ENCODE data around the gene RAET1G.
"Not testable (repeated sequence)": the region's sequence is repeated elsewhere in the genome, so short reads cannot be mapped to it uniquely, and the experiment has no call there.

The RAET1G gene

DNA sequence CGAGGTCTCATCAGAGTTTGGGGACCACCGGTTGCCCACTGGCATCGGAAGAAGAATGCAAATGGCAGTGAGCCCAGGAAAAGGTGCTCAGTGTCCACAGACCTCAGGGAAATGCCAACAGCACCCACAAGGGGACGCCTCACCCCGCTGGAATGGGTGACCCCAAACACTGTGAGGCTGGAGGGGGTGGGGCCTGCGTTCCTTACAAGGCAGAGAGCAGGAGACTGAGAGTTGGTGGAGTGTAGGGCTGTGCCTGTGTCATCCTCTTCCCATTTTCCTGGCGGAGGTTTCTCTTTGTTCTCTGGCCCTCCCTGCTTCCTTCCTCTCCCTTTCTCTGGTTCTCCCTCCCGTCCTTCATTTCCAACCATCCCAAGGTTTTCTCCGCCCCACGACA is 31.0 kb upstream of the RAET1G start:
- not testable (repeated sequence) for DNase-seq (ENCODE audit: low spot score)

GRCh38 chr6:149953390-149953789 is 30.5 kb upstream of the RAET1G start:
- not testable (repeated sequence) for DNase-seq (ENCODE audit: low spot score)

DNA sequence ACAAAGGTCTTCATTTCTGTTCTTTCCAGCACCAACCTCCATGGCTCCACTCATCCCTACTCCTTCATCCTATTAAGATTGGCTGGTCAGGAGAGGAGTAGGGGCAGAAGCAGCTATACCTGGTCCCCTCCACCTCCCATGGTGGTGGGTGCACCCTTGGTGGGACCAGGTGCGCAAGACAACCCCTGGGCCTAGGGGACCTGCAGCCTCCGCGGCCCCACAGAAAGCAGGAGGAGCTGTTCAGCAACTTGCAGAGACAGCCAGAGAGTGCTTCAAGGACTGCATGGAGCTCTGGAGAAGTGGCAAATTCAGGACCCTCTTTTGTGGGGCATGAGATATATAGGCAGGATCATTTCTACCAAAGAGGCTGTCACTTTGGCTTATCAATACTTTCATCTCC is 28.7 kb upstream of the RAET1G start:
- DNase-seq (ENCODE audit: low spot score), result no peak

DNA sequence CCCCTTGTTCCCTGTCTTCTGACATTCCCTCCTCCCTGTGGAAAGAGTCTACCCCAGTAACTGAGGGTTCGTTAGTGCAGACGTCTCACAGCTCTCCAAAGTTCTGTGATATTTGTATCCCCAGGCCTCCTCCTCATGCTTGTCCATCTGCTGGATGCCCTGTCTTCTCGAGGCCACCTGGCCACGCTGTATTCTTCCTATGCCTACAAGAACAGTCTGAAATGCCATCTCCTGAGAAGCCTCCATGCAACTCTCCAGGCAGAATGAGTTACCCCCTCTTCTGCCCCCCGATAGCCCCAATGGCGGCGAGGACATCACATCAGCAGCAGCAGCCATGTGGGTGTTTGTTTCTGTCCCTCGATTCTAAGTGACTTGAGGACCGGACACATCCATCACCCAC is 28.2 kb upstream of the RAET1G start:
- DNase-seq (ENCODE audit: low spot score), result no peak

- DNase-seq (ENCODE audit: low spot score), result no peak
Measured at GRCh38 chr6:149950423-149950822, 27.5 kb upstream of the RAET1G start.

- DNase-seq (ENCODE audit: low spot score), result no peak
Measured at GRCh38 chr6:149948616-149949015, 25.7 kb upstream of the RAET1G start.

DNA sequence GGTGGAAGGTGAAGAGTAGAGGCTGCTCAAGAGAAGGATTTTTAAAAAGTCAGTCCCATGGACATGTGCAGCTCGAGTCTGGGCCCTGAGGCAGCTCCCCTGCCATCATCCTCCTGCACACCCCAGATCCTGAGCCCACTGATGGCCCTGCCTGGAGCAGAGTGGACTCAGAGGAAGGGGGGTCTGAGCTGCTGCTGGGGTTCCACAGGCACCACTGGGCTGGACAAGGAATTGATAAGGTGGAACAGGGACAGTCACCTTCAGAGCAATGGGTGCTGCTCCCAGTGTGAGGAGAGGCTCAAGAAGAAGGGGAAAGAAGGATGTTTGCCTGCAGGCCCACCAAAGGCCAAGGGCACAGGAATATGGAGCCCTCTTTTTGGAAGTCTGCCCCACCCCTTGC is 25.1 kb upstream of the RAET1G start:
- no peak for DNase-seq (ENCODE audit: low spot score)

GRCh38 chr6:149947533-149947932 is 24.6 kb upstream of the RAET1G start:
- not testable (repeated sequence) for DNase-seq (ENCODE audit: low spot score)

DNA sequence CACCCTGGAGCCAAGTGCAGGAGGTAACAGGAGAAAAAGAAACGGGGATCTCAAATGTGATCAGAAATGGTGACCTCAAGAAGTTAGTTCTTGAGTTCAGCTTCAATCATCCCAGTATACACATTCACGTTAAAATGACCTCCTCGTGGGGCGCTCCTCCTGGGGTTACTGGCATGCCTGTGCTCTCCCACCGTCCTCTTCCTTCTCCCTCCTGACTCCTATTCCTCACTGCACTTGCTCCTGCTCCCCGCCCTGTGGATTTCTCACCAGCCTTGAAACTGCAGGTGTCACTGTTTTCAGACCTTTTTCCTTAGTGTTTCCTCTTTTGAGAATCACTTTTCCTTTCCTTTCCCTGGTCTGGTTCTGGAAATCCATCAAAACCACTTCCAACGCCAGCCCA is 23.7 kb upstream of the RAET1G start:
- DNase-seq (ENCODE audit: low spot score), result not testable (repeated sequence)

- not testable (repeated sequence) for DNase-seq (ENCODE audit: low spot score)
Measured at GRCh38 chr6:149945276-149945675, 22.4 kb upstream of the RAET1G start.

DNA sequence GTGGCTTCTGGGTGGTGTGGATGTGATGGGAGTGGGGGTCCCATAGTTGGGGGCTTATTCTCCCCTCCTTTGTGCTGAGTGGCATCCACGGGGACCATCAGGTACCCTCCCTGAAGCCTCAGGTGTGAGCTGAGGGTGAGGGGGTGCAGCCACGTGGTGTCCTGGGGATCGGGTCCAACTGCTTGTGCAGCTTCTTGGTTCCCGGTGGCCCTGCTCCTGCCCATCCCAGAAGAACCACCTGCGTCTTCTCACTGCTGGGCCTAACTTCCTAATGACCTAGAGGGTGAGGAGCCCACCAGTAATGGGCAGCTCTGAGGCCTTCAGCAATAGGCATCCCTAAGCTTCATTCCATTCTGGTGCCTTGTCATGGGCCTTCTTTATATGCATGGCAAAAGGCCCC is 20.4 kb upstream of the RAET1G start:
- not testable (repeated sequence) for DNase-seq (ENCODE audit: low spot score)

GRCh38 chr6:149942461-149942829 is 19.5 kb upstream of the RAET1G start:
- DNase-seq (ENCODE audit: low spot score), result no peak

DNA sequence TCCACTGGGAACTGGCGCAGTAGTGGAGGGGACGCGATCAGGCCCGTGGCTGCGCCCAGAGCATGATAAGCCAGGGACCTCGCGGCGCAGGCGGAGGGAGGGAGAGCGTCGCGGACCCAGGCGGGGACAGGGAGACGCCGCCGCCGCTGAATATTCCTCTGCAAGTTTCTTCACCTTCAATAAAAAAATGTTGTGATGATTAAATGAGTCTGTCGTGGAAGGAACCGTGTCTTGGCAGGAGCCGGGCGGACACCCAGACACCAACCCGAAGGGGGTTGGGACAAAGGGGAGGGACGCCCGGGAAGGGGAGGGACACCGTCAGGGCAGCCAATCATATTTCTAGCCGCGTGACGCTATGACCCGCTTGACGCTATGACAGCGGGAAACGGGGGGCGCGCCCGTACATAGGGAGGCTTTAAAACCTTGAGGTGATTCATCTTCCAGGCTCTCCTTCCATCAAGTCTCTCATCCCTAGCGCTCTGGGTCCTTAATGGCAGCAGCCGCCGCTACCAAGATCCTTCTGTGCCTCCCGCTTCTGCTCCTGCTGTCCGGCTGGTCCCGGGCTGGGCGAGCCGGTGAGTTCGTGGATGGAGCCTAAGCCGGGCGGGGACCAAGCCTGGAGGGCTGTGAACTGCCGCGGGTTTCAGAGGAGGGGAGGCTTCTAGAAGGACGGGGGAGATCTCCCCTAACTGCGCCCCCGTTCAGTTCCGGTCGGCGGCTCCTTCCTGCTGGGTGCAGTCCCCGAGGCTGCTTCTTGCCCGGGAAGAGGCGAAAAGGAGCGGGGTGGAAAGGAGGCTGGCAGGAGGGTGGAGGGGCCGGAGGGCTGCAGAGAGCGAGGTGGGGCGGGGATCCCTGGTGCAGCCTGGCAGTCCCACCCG is 18.9 kb upstream of the RAET1G start, which contains the start of gene ULBP2:
Gene ULBP2, plus strand, starts transcription at position 432 of the 878 bp plus-strand sequence. Its CDS starts 59 bp downstream, at position 491.
- DNase-seq (ENCODE audit: low spot score), result peak; percentile 98

GRCh38 chr6:149940672-149940982 is 17.7 kb upstream of the RAET1G start:
- no peak for DNase-seq (ENCODE audit: low spot score)

GRCh38 chr6:149939909-149940671 is 17.2 kb upstream of the RAET1G start:
- DNase-seq (ENCODE audit: low spot score), result no peak

DNA sequence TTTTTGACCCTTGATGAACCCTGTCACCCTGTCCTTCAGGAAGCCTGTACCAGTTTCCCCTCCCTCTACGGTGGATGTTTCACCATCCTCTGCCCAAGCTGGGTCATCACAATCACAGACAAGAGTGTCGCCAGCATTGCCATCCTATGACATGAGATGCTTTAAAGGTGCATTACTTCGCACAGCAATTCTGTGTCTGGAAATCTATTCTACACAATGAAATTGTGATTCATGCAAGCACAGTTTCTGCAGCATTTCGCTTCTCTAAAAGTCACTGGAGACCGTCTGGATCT is 16.4 kb upstream of the RAET1G start:
- DNase-seq (ENCODE audit: low spot score), result no peak

DNA sequence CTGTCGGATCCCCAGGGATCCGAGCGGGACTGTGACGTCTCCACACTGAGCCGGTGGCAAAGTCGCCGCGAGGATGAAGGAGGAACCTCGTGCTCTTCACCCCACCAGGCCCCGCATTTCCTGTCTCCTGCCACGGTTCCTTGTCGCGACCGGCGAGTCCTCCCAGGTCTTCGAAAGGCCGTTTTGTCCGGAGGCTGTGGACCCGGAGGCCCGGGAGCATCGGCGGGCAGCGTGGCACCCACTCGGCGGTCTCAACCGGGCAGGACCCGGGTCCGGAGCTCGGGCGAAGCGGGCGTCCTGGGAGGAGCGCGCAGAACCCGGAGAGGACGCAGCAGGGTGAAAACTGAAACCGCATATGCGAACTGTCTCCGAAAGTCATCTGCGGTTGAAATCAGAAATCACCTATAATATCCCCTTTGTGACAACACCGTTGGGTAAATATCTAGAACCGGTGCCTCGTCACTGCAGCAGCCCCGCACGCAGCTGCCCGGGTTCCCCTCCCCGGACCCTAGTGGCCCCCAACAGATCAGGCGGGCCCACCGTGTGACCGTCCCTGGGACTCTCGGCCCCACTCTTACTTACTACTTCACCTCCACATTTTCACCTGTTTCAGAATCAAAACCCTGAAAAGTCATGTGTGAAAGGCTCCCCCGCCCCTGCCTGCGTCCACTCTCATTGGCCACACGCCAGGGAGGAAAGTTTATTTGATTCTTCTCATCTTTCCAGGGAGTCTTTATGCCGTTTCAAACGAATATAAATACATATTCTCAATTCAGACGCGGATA is 15.8 kb upstream of the RAET1G start:
- no peak for DNase-seq (ENCODE audit: low spot score)

DNA sequence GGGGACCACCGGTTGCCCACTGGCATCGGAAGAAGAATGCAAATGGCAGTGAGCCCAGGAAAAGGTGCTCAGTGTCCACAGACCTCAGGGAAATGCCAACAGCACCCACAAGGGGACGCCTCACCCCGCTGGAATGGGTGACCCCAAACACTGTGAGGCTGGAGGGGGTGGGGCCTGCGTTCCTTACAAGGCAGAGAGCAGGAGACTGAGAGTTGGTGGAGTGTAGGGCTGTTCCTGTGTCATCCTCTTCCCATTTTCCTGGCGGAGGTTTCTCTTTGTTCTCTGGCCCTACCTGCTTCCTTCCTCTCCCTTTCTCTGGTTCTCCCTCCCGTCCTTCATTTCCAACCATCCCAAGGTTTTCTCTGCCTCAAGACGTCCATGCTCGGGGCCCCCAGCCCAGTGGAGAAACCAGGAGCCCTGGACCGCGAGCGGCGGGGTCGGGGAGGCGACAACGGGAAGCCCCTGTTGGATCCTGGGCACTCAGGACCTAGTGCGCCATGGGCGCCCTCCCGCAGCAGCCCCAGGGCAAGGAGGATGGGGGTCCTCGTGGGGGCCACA is 15.2 kb upstream of the RAET1G start:
- not testable (repeated sequence) for DNase-seq (ENCODE audit: low spot score)

DNA sequence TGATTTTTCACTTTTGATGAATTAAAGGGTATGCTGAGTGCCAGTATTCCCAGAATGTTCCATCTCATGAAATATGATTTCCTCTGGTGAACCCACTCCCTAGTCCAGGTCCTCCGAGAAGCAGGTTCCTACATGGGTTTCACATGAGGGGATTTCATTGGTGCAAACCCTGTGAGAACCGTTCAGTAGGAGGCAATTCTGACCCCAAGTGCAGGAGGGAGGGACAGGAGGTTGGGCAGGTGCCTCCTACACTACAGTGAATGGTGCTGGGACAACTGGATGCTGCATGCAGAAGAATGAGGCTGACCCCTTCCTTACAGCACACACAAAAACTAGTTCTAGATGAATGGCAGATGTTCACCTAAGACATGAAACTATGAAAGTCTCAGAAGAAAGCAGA is 13.8 kb upstream of the RAET1G start:
- DNase-seq (ENCODE audit: low spot score), result no peak

- no peak for DNase-seq (ENCODE audit: low spot score)
Measured at GRCh38 chr6:149935668-149936067, 12.7 kb upstream of the RAET1G start.

GRCh38 chr6:149935246-149935645 is 12.3 kb upstream of the RAET1G start:
- DNase-seq (ENCODE audit: low spot score), result no peak

All from AG08395 (cell line).